HL-60/S4 (cell line): ENCODE measurements around the gene NKX2-4.

Source experiments
- in situ Hi-C: fragments of 300-500 bp; cut with MboI; formaldehyde crosslinking; loops from 2 replicates; pipeline ENCODE4 v1.14.3; 2022; ENCODE audit warnings: low sequenced_read_pairs

Gene NKX2-4

GRCh38 chr20:21364413-21364812 is 32.9 kb downstream of the NKX2-4 start:
- in situ Hi-C loops, result no loop called here

DNA sequence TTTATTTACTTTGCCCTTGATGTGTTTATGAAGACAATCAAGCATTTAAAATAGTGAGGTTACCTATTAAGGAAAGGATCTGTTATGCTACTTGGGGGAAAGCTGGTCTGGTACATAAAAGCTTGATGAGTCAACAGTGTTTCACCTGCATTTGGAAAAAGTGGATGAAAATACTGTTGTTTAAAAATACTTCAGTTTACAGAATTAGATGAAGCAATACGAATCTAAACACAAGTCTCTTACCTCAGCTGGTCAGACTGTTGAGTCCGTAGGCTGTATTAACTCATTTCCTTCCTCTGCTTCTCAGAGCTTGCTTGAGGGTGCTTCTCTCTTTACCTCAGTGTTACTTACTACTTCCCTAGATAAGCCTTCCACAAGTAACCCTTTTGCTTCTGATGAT is 36.1 kb downstream of the NKX2-4 start:
- in situ Hi-C loops, result no loop called here

DNA sequence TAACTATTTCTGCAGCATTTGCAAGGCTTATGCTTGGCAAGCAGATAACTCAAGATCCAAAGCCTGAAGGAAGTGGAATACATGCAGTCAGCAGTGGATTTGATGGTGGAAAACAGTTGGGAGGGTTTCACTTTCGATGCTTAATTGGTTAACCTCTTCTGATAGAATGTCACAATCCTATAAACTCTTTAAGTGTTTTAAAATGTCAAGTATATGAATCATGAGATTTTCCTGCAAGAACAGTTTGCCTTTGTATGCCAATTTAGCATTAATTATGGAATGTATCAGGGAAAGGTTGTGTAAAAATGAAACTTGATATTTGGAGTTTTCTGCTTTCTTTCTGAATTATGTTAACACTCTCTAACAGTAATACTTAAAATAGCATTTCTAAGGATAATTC is 36.6 kb downstream of the NKX2-4 start:
- in situ Hi-C loops, result no loop called here

GRCh38 chr20:21358737-21359136 is 38.6 kb downstream of the NKX2-4 start:
- in situ Hi-C loops, result no loop called here

- in situ Hi-C loops, result no loop called here
These were observed 39.5 kb downstream of the NKX2-4 start for GRCh38 chr20:21357844-21358243.

DNA sequence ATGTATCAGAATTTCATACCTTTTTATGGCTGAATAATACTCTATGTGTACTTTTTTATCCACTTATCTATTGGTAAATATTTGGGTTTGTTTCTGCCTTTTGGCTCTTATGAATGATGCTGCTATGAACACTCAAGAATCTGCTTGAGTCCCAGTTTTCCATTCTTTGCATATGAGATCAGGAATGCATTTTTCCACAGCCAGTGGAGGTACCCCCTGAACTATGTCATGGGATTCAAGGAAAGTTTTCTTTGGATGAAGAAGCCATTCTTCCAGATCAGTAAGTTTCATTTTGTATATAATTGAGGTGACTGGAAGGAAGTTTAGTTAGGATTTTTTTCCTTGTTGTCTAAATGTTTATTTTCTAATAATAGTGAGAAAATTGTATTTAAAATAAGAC is 40.9 kb downstream of the NKX2-4 start:
- in situ Hi-C loops, result no loop called here

DNA sequence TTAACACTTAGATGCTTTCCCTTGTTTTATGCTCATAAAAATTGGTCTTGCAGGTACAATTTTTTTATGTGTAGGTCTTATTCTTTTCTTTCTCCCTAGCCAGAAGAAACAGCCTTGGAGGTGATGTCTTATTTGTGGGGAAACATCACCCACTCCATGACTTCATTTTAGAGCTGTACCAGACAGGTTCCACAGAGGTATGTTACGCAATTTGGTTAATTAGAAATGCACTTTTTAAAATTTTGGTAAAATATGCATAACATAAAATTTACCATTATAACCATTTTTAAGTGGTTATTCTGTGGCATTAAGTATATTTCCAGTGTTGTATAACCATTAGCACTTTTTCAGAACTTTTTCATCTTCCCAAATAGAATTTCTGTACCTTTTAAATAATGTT is 41.3 kb downstream of the NKX2-4 start:
- in situ Hi-C loops, result no loop called here

DNA sequence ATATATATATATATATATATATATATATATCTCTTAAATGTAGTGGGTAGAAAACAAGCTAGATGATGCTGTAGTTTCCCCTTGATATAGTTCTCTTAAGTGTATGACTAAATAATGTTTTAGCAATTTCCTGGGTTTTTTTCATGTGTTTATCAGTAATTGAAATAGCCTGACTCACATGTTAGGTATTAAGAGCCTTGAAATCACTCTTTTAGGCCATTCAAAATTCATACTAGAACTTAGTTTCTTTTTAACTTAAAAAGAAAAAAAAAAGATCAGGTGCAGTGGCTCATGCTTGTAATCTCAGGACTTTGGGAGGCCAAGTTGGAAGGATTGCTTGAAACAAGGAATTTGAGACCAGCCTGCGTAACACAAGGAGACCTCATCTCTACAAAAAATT is 44.1 kb downstream of the NKX2-4 start:
- in situ Hi-C loops, result no loop called here

DNA sequence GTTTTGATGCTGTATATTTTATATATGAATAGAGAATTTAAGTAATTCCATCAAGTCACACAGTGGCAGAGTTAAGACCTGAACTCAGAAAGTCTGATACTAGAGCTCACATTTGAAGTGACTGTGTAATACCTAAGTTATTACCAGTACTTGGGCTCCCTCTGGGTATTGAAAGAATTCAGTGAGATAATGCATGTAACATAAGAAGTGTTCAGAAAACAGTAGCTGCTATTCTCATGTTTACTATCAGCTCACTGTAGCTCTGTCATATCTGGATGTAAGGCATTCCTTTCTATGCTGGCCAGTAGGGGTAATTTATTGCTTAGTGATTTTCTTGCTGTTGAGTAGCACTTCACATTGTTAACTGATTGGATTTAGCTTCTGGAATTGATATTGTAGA is 44.6 kb downstream of the NKX2-4 start:
- in situ Hi-C loops, result no loop called here
